Stimulated activated CD8-positive, alpha-beta memory T cell treated with anti-CD3 and anti-CD28 coated beads, Interleukin-4, amount 100 ng/mL, for 24 hours (primary cell): ENCODE measurements around the gene RALY.
A peak's percentile ranks its signal among the peaks of the same experiment; 100 is the strongest.

Source experiments
- DNase-seq: peaks from one replicate; pipeline ENCODE4 v3.0.0-alpha.2; 2020; ENCODE audit warnings: low read depth

The RALY gene

DNA sequence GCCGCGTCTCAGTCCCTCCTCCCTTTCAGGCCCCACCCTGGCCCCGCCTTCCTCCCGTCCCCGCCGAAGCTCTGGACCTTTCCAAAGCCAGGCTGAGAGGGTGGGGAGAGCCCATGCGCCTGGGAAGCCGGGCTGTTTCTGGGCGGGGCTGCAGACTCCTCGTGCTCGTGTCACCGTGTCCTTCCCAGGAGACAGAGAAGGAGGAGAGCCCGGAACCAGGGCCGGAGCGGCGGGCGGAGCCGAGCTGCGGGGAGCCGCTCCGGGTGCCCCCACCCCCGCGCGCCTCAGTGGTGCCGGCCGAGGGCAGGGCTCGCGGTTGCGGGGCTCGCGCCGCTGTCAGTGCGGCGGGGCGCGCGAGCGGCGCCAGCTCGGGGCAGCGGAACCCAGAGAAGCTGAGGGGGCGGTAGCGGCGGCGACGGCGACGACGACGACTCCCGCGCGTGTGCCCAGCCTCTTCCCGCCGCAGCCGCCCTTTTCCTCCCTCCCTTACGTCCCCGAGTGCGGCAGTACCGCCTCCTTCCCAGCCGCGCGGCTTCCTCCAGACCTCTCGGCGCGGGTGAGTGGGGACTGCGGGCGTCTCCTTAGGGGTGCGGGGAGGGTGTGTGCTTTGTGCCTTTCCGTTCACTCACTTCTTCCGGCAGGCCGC lies at the start of gene RALY:
Gene RALY (plus strand): TSS at position 336 of the 646 bp plus-strand sequence. CDS start 78,164 bp downstream, outside the sequence.
- peak; percentile 91 for DNase-seq

DNA sequence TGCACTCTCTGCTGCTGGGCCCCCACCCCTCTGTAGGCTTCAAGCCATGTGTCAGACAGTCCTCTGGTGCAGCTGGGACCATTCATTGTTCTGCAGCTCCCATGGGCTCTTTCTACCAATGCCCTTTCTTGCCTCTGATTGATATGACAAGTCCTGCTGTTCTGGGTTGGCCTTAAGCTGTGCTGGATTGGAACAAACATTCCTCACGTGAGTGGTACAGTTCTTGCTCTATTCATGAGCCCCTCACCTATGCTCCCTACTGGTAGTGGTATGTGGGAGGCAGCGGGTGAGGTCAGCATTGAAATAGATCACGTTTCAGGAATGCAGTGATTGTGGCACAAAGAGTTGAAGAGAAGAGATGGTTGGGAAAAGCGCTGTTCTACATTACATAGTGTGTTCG lies 48.8 kb upstream of the RALY start:
- no peak for DNase-seq

DNA sequence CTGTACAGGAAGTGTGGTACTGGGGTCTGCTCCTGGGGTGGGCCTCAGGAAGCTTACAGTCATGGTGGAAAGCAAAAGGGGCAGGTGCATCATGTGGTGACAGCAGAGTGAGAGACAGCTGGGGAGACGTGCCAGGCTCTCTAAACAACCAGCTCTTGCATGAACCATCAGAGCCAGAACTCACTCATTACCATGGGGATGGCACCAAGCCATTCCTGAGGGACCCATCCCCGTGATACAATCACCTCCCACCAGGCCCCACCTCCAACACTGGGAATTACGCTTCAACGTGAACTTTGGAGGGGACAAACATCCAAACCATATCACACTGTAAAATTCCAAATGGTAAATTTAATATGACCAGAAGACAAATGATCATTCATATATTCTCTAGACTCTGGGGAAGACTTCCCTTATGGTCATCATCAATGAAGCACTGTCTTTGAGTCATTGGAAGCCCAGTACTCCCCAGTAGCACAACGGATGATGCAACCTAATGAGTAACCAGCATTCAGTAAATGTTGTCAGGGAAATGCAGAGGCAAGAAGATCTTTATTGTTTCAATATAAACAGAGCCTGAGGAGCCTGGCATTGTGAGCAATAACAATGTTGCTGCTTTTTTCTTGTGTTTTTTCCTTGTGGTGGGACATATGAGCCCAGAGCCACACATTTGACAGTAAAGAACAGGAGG lies 48.2 kb upstream of the RALY start:
- no peak for DNase-seq

DNA sequence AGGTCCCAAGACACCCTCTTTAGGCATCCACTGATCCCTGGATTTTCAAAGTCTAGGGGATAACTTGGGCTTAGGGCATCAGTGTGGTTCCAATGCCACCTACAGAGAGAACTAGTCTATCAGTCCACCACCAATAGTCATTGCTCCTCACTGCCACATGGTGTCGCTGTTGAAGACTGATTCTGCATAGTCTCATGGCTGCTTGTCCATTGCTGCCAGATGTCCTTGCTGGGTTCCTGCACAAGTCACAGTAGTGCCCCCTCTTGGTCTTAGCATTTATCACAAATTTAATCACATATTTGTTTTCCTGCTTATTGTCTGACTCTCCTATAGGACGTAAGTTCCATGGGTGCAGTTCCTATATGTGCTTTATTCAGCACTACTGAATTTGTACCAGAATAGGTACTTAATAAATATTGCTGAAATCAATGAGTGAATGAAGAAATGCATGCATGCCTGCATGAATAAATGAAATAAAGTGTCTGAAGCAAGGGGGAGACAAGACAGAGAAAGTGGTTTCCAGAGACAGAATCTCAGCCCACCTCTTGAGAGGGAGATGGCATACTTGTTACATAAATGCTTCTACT lies 45.9 kb upstream of the RALY start:
- no peak for DNase-seq

DNA sequence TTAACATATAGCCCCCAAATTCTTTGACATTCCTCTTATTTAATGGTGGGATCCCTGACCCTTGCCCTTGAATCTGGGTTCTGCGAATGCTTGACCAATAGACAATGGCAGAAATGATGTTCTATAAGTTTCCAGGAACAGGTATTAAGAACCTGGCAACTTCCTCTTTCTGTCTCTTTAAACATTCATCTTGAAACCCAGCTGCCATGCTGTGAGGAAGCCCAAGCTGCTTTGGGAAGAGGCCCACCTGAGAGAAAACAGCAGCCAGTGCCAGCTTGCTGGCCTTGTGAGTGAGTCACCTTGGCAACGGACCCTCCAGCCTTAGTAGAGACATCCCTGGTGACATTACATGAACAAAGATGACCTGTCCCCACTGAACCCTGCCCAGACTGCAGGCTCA lies 45.2 kb upstream of the RALY start:
- DNase-seq: no peak

DNA sequence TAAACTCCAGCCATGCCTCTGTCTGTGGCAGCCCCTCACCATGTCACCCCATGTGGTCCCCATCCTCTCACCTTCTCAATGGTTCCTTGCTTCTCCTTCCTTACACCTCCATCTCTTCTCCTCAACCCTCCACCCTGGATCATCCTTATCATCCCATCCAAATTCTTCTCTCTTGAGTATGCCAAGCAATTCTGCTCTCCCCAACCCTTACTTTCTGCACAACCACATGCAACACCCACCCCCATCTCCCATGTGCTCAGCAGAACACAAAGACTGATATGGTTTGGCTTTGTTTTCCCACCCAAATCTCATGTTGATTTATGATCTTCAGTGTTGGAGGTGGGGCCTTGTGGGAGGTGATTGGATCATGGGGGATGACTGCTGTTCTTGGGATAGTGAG lies 42.5 kb upstream of the RALY start:
- no peak for DNase-seq

DNA sequence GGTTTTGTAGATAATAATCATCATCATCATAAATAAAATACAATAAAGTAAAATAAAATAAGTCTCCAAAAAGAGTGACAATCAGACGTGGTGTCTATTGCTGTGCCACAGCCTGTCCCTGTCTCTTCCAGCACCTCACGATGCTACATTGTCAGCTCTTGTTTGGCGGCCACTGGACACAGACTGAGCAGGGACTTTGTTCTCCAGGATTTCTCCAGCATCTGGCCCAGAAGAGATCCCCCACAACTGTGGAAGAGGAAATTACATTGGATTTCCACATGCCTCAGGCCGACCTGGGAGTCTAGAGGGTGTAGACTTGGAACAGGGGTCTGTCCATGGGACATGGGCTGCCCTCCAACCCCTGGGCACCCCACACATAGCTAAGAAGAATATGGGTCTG lies 39.2 kb upstream of the RALY start:
- DNase-seq: no peak

DNA sequence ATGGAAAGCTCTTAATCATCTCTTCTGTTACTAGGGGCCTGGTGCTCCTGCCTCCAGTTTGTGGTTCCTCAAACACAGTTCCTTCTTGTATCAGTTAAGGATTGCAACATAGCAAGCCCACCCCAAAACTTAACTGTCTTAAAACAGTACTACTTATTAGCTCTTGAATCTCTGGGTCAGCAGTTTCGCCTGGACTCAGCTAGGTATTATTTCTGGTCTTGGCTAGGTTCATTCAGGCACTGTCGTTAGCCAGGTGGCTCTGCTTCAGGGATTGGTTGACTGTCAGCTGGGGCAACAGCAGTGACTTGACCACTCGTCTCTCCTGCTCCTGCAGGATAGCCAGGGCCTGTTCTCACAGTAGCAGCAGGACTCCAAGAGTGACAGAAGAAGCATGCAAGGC lies 30.0 kb upstream of the RALY start:
- DNase-seq: no peak

DNA sequence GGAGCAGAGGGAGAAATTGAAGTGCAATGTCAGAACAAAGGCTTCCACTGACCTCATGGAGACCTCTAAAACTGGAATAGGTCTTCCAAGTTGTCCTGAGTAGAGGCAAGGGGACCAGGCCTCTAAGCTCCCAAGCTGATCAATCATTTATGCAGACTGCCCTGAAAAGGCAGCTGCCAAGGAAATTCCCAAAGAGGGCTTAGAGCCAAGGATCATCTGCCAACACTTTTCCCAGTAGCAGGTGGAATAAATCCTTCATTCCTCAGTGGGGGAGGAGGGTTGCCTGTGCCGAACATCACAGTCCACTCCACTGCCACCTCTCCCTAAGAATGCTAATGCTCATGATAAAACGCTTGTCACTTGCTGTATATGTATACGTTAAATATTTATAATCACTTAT lies 29.3 kb upstream of the RALY start:
- no peak for DNase-seq

DNA sequence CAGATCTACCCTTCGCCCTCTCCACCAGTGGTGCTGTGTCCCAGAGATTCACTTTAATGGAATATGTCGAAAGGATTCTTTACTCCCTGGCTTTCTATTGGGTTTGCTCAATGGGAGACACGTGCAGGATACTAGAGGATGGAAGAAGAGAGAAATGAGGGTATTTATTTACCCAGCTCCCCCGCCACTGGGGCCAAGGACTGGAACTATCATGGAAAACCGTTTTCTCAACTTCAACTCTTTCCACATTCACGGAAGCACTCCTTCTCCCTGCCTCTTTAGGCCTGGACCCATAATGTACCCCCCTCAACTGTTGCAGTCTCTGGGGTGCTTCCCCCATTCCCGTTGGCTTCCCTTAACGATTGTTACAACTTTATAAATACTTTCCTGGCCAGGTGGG lies 26.6 kb upstream of the RALY start:
- no peak for DNase-seq

DNA sequence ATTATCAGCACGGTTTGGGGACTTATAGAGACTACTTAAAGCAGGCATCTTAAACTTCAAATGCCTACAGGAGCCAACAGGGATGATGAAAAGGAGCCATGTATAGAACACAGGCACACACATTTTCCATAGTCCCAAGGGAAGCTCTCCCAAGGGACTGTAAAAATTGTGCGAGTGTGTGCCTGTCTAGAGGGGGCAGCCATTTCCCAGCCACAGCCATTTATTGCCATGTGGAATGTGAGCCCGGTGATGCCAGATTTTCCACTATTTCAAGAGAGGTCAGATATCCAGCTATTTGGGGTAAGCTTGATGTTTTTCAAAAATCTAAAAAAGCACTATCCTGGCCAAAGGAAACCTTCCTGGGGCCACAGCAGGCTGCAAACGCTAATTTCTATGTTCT lies 24.1 kb upstream of the RALY start:
- DNase-seq: no peak

DNA sequence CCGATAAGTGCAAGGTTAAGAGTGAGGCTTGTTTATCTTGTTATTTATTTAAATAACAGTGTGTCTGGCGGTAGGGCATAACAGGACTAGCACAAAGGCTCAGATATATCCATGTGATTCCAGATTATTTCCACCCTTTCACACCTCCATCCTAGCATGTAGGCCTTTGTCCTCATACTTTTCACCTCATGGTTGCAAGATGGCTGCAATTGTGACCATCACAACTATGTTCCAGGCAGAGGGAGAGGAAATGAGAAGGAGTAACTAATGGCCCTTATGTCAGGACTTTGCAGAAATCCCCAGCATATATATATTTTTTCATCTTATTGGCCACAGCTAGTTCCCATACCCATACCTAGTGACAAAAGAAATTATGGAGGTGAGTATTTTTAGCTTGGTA lies 23.5 kb upstream of the RALY start:
- DNase-seq: no peak

DNA sequence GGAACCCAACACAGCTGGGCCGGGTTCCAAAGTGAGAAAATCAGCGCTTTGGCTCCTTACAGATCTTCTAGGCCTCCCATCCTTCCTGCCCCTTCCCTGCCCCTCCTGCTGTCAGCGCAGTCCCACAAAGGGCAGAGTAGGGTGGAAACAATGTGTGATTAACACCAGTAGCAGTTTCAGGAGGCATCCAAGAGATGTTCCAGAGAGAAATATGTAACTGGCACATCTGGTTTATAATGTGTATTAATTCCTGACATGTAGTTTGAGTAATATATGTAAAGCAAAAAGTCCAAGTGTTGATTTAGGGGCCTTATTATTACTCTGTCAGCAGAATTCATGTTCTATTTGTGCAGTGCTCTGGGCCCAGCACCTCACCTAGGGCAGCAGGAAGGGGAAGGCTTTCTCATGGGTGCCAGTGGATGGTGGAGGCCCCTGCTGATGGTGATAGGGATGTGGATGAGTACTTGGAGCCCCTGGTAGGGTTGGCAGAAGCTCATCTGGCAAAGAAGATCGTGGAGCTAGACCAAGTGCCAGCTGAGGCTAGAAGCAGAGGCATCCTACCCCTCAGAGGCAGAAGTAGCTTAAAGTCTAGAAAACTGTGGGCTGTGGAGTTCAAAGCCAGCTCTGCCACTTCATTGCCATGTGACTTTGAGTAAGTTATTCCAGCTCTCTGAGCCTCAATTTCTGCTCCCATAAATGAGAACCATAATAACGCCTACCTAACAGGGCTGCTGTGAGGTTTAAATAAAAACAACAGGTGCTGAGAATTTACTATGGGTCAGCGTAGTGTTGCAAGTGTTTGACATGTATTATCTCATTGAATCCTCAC lies 22.4 kb upstream of the RALY start:
- DNase-seq: no peak

DNA sequence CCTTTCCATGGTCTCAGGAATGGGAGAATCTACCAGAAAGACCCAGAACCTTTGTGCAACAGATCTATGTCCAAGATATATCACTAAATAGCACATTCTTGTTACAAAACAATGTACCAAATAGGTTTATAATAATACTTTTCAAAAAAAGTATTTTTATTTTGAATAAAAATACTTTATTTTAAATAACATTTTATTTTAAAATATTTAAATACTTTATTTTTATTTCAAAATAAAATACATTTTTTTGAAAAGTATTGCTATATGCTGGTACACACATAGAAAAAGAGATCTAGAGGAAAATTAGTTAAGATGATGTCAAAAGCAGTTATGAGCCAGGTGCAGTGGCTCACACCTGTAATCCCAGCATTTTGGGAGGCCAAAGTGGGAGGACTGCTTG lies 16.8 kb upstream of the RALY start:
- no peak for DNase-seq

DNA sequence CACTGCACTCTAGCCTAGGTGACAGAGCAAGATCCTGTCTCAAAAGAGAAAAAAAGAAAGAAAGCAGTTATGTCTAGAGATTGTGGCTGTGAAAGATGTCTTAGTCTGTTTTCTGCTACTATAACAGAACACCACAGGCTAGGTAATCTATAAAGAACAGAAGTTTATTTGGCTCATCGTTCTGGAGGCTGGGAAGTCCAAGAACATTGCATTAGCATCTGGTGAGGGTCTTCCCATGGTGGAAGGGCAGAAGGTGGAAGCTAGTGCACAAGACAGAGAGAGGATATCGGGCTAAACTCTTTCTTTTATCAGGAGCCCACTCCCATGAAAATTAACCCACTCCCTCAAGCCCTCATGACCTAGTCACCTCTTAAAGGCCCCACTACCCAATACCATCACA lies 16.2 kb upstream of the RALY start:
- no peak for DNase-seq

DNA sequence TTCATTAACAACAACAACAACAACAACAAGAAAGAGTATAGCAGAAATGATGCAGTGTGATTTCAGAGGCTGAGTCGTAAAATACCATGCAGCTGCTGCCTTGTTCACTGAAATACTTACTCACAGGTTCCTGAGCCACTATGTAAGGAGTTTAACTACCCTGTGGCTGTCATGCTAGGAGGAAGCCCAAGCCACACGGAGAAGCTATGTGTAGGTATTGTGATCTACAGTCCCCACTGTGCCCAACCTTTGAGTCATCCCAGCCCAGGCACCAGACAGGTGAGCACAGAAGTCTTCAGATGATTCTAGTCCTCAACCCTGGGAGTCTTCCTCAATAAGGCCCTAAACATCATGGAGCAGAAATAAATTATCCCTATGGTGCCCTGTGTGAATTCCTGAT lies 14.6 kb upstream of the RALY start:
- no peak for DNase-seq

DNA sequence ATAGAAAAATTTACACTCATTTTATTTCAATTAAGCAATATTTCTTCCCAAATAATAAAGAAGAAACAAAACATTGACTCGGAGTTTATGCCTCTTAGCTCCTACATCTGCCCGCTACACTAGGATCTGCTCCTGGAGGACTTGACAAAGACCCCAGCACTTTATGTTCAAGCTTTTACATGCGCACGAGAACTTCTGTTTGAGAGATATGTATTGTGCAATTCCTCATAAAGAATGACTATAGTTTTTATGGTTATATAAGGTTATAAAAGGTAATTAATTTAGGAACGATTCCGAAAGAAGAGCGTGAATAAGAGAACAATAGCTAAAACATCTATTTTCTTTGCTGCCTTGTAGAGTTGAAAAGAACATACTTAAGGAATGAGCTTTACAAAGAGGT lies 12.4 kb upstream of the RALY start:
- DNase-seq: no peak

DNA sequence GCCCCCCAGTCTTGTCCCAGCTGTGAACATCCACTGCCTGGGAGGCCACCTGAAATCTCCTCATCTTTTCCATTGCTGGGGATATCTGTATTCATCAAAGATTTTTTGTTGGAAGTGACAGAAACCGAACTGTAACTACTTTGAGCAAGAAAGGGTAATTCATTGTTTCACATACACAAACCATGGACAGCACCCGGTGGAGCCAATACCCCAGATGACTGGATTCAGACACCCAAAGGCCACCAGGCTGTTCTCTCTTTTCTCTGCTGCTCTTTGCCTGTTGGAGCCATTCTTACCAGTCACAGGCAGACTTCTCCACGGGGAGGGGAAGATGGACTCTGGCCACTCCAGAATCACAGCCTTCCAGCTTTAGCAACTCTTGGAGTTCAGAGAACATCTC lies 11.7 kb upstream of the RALY start:
- no peak for DNase-seq

DNA sequence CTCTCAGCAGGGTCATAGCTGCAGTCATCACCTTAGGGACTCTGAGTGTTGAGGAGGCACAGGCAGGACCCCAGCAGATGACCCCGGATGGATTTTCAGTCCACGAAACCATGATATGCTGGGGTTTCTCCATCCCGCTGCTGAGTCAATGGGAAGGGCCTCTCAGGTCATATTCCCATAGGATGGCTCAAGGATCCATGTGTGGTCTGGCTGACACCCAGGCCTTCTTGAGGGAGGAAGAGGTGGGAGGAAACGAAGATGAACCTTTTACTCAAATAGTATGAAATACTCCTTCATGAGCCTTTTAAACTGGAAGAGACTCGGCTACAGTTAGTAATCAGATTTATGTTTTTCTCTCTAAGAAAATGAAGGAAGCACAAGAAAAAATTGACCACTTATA lies 10.3 kb upstream of the RALY start:
- no peak for DNase-seq

DNA sequence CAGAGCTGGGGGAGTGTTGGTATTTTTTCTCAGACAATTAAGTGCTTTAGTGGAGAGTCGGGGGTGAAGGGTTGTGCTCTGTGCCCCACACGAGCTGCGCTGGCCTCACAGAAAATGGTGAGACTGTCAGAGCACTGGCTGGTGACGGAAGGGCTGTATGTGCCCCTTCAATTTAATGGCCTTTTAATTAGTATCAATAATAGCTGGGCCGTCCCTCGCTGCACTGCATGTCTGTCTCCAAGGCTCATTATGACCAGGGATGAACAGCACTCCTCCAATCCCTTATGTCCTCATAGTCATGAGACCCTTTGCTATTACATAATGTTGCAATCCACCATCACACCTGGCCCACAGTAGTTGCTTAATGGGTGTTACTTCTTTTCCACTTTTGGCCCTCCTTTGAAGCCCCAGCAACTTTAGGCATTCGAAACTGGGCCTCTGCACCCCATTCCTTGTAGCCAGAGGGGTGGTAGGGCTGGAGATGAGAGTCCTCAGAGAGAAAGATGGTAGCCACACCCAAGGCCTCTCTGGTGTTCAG lies 9.5 kb upstream of the RALY start:
- no peak for DNase-seq

DNA sequence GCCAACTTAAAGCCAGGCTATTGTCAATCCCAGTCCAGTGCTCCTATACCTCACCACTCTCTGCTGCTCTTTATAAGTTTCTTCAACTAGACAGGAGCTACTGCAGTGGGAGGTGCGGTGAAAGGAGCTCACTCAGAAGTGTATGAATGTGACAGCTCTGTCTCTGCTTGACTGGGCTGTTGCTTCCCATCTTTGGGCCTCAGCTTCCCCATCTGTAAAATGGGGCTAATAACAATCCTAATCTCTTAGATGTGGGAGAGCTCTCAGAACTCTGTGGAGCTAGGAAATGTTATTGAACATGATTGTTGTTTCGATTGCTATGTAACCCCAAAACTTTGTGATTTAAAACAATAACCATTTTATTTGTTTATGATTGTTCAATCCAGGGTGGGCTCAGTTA lies 8.4 kb upstream of the RALY start:
- DNase-seq: no peak

DNA sequence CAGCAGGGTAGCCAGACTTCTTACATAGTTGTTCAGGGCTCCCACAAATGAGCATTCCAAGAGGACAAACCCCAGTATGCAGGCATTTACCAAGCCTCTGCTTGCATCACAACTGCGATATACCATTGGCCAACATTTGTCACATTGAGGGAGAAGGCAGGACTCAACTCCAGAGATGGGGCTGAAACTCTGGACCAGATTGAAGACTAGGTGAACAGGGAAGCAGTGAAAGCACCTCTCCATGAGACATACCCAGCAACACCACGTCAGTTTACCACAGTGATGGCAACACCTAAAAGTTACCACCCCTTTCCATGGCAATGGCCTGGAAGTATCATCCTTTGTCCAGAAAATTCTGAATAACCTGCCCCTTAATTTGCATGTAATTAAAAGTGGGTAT lies 7.9 kb upstream of the RALY start:
- no peak for DNase-seq
